HG03442 (cell line): ENCODE data around the gene RASSF9.

Source experiments
- ATAC-seq: cut with Tn5 transposase; IDR thresholded peaks from one replicate; pipeline ENCODE4 v1.9.1; 2021; ENCODE audit warnings: mild to moderate bottlenecking, moderate library complexity; ENCODE audit not compliant: unreplicated experiment

Gene RASSF9

GRCh38 chr12:85821759-85822158, 14.4 kb downstream of the RASSF9 start:
- no peak for ATAC-seq

GRCh38 chr12:85821206-85821605, 15.0 kb downstream of the RASSF9 start:
- no peak for ATAC-seq

- ATAC-seq: no peak
Observed at GRCh38 chr12:85820101-85820500, 16.1 kb downstream of the RASSF9 start.

GRCh38 chr12:85814741-85815140, 21.5 kb downstream of the RASSF9 start:
- ATAC-seq: no peak

- ATAC-seq: no peak
Observed at GRCh38 chr12:85814071-85814470, 22.1 kb downstream of the RASSF9 start.

GRCh38 chr12:85809500-85809899, 26.7 kb downstream of the RASSF9 start:
- no peak for ATAC-seq

- ATAC-seq: no peak
Observed at GRCh38 chr12:85807730-85808129, 28.5 kb downstream of the RASSF9 start.

GRCh38 chr12:85805654-85806053, 30.6 kb downstream of the RASSF9 start:
- ATAC-seq: no peak

- ATAC-seq: no peak
Observed at GRCh38 chr12:85804663-85805062, 31.5 kb downstream of the RASSF9 start.

- ATAC-seq: no peak
Observed at GRCh38 chr12:85803923-85804322, 32.3 kb downstream of the RASSF9 start.

- no peak for ATAC-seq
Observed at GRCh38 chr12:85803231-85803630, 33.0 kb downstream of the RASSF9 start.

GRCh38 chr12:85798122-85798521, 38.1 kb downstream of the RASSF9 start:
- ATAC-seq: no peak

GRCh38 chr12:85796001-85796400, 40.2 kb downstream of the RASSF9 start:
- ATAC-seq: no peak

GRCh38 chr12:85794531-85794930, 41.7 kb downstream of the RASSF9 start:
- no peak for ATAC-seq

- no peak for ATAC-seq
Observed at GRCh38 chr12:85784096-85784720, 52.0 kb downstream of the RASSF9 start.

GRCh38 chr12:85782711-85783110, 53.5 kb downstream of the RASSF9 start:
- ATAC-seq: no peak

GRCh38 chr12:85781766-85782165, 54.4 kb downstream of the RASSF9 start:
- ATAC-seq: no peak

GRCh38 chr12:85779768-85780167, 56.4 kb downstream of the RASSF9 start:
- ATAC-seq: no peak

- no peak for ATAC-seq
Observed at GRCh38 chr12:85775091-85775490, 61.1 kb downstream of the RASSF9 start.

- ATAC-seq: no peak
Observed at GRCh38 chr12:85765453-85765869, 70.7 kb downstream of the RASSF9 start.

- no peak for ATAC-seq
Observed at GRCh38 chr12:85759623-85760022, 76.6 kb downstream of the RASSF9 start.

GRCh38 chr12:85759091-85759490, 77.1 kb downstream of the RASSF9 start:
- ATAC-seq: no peak

- ATAC-seq: no peak
Observed at GRCh38 chr12:85755760-85756159, 80.4 kb downstream of the RASSF9 start.
